Lung microvascular endothelial cell (primary cell): Measurements from ENCODE around the gene EMC9. TPM values are rescaled to one million over a fixed set of nuclear protein-coding genes. Genes with fewer than 3 reads are reported as not detected.
A peak's percentile ranks its signal among the peaks of the same experiment; 100 is the strongest.

Experiments
- DNase-seq, 2 donors: peaks; one replicate each; pipeline versions ENCODE4 v3.0.0 to v3.0.0-alpha.2; 2010; ENCODE audit warnings: low read depth in 2 of 2
- total RNA-seq: library from RNA; depleted of rRNA; stranded (reverse); fragments of >200 nt; gene quantifications from 2 replicates; pipeline ENCODE4 v1.2.1, GENCODE V29; 2014

Gene EMC9
- total RNA-seq, 1 donor from 2014 or later = 20.4 TPM

GRCh38 chr14:24177041-24177825, 35.8 kb upstream of the EMC9 start:
- no peak for DNase-seq

- DNase-seq = no peak
Measured at GRCh38 chr14:24176599-24176998, 35.2 kb upstream of the EMC9 start.

GRCh38 chr14:24172871-24173281, 31.5 kb upstream of the EMC9 start:
- no peak for DNase-seq

- DNase-seq = no peak
Measured at GRCh38 chr14:24172261-24172860, 31.0 kb upstream of the EMC9 start.

- DNase-seq = peak; percentile 79 to 83
Measured at GRCh38 chr14:24171422-24172260, 30.2 kb upstream of the EMC9 start, which contains the start of gene REC8. REC8 (plus strand) TSS chr14:24172080; CDS start chr14:24172553, 473 bp downstream.

- DNase-seq = no peak
Measured at GRCh38 chr14:24167469-24168114, 26.2 kb upstream of the EMC9 start.

- DNase-seq = no peak
Measured at GRCh38 chr14:24165785-24166184, 24.4 kb upstream of the EMC9 start.

- DNase-seq = no peak
Measured at GRCh38 chr14:24164518-24164991, 23.2 kb upstream of the EMC9 start.

- DNase-seq = peak in 1 of 2 donors; percentile 56
Measured at GRCh38 chr14:24162093-24162492, 20.7 kb upstream of the EMC9 start.

GRCh38 chr14:24160850-24161804, 19.7 kb upstream of the EMC9 start, which contains the start of gene IRF9:
IRF9 (plus strand) TSS chr14:24161265; CDS start chr14:24162145, 880 bp downstream.
- DNase-seq = peak; percentile 94 to 95

- no peak for DNase-seq
Measured at GRCh38 chr14:24160499-24160849, 19.1 kb upstream of the EMC9 start.

- no peak for DNase-seq
Measured at GRCh38 chr14:24159777-24160498, 18.5 kb upstream of the EMC9 start.

GRCh38 chr14:24157331-24157730, 15.9 kb upstream of the EMC9 start:
- no peak for DNase-seq

GRCh38 chr14:24156840-24157239, 15.4 kb upstream of the EMC9 start:
- DNase-seq = no peak

GRCh38 chr14:24155100-24155499, 13.7 kb upstream of the EMC9 start:
- no peak for DNase-seq

GRCh38 chr14:24151404-24152080, 10.2 kb upstream of the EMC9 start:
- DNase-seq = no peak

- DNase-seq = no peak
Measured at GRCh38 chr14:24150993-24151392, 9.6 kb upstream of the EMC9 start.

- no peak for DNase-seq
Measured at GRCh38 chr14:24150567-24150966, 9.2 kb upstream of the EMC9 start.

- DNase-seq = no peak
Measured at GRCh38 chr14:24150061-24150460, 8.7 kb upstream of the EMC9 start.
